Fibroblast of the aortic adventitia (primary cell): Measurements from ENCODE around the gene PNMA8A. TPM values are rescaled to one million over a fixed set of nuclear protein-coding genes. Genes with fewer than 3 reads are reported as not detected.
"Not testable (repeated sequence)": the region's sequence is repeated elsewhere in the genome, so short reads cannot be mapped to it uniquely, and the experiment has no call there.

Source experiments
- DNase-seq: peaks from one replicate; pipeline ENCODE4 v3.0.0-alpha.2; 2010; ENCODE audit warnings: low read depth
- H3K4me3 ChIP-seq: 2 replicates; pipeline ENCODE4 v1.5.1; 2011; ENCODE audit warnings: low read depth, mild to moderate bottlenecking, control low read depth, low read length, moderate library complexity
- CTCF ChIP-seq: IDR thresholded peaks from 2 replicates; pipeline ENCODE4 v1.5.1; 2011; ENCODE audit warnings: mild to moderate bottlenecking, low read length, control low read depth, inconsistent platforms; ENCODE audit not compliant: insufficient read depth
- total RNA-seq: library from RNA; depleted of rRNA; stranded (reverse); fragments of >200 nt; gene quantifications from 2 replicates; pipeline ENCODE4 v1.2.3, GENCODE V29; 2012; ENCODE audit warnings: low replicate concordance

Gene PNMA8A
- total RNA-seq, 1 donor = 2.3 TPM

- H3K4me3 ChIP-seq = no peak overlapping the region
- no peak for TF ChIP-seq CTCF
- DNase-seq = no peak
Observed at GRCh38 chr19:46435009-46435408, 36.4 kb downstream of the PNMA8A start.

- DNase-seq, H3K4me3 ChIP-seq: not testable (repeated sequence)
Observed at GRCh38 chr19:46433470-46433869, 37.9 kb downstream of the PNMA8A start.

- no peak for TF ChIP-seq CTCF
- no peak for DNase-seq
- H3K4me3 ChIP-seq = no peak overlapping the region
Observed at GRCh38 chr19:46431824-46432223, 39.5 kb downstream of the PNMA8A start.

- DNase-seq = no peak
Observed at GRCh38 chr19:46429999-46430398, 41.4 kb downstream of the PNMA8A start.

GRCh38 chr19:46428239-46429135 lies 42.9 kb downstream of the PNMA8A start, which contains the start of gene PNMA8C:
TSS of gene PNMA8C (minus strand) at chr19:46428936. CDS start at chr19:46428359, 577 bp downstream.
- no peak for TF ChIP-seq CTCF
- H3K4me3 ChIP-seq = peak within 1 kb of the TSS; percentile 44
- DNase-seq = no peak

More at GRCh38 chr19:46429999-46430398, 41.4 kb downstream of the PNMA8A start:
- no peak overlapping the region for H3K4me3 ChIP-seq
- no peak for TF ChIP-seq CTCF

GRCh38 chr19:46427518-46428045 lies 43.8 kb downstream of the PNMA8A start:
- H3K4me3 ChIP-seq = no peak overlapping the region
- no peak for DNase-seq
- no peak for TF ChIP-seq CTCF

GRCh38 chr19:46426506-46427162 lies 44.7 kb downstream of the PNMA8A start:
- DNase-seq = peak; percentile 75
- peak overlapping the region; percentile 58 for H3K4me3 ChIP-seq
- no peak for TF ChIP-seq CTCF
